Karpas-422 (cell line): ENCODE data around the gene PRSS50. TPM values are rescaled to one million over a fixed set of nuclear protein-coding genes. Genes with fewer than 3 reads are reported as not detected.

Experiments
- DNase-seq: peaks from one replicate; pipeline ENCODE4 v3.0.0-alpha.2; 2015
- H2AFZ ChIP-seq: fragments of 200-600 bp; sonication (generic); 2 replicates; pipeline ENCODE4 v1.6.1; 2014; ENCODE audit warnings: antibody characterized with exemption, low read length, mixed read lengths
- H3K27ac ChIP-seq: fragments of 200-600 bp; sonication (generic); 2 replicates; pipeline ENCODE4 v1.5.1; 2014; ENCODE audit warnings: mild to moderate bottlenecking, low read length, moderate library complexity
- H3K27me3 ChIP-seq: fragments of 200-600 bp; sonication (generic); 2 replicates; pipeline ENCODE4 v1.6.1; 2014; ENCODE audit warnings: low read length, mixed read lengths
- H3K36me3 ChIP-seq: fragments of 200-600 bp; sonication (generic); 2 replicates; pipeline ENCODE4 v1.6.1; 2014; ENCODE audit warnings: low read length, mixed read lengths; ENCODE audit not compliant: insufficient read depth
- H3K4me1 ChIP-seq: fragments of 200-600 bp; sonication (generic); 2 replicates; pipeline ENCODE4 v1.6.1; 2014; ENCODE audit warnings: mild to moderate bottlenecking, low read length, mixed read lengths
- H3K4me2 ChIP-seq: fragments of 200-600 bp; sonication (generic); 2 replicates; pipeline ENCODE4 v1.6.1; 2014; ENCODE audit warnings: low read length, low read depth, mild to moderate bottlenecking; ENCODE audit not compliant: poor library complexity, severe bottlenecking
- H3K4me3 ChIP-seq: fragments of 200-600 bp; sonication (generic); 2 replicates; pipeline ENCODE4 v1.5.1; 2014; ENCODE audit warnings: mild to moderate bottlenecking, antibody characterized with exemption, low read length, mixed read lengths
- H3K79me2 ChIP-seq: fragments of 200-600 bp; sonication (generic); 2 replicates; pipeline ENCODE4 v1.6.1; 2014; ENCODE audit warnings: mild to moderate bottlenecking, low read length, mixed read lengths
- H3K9ac ChIP-seq: fragments of 200-600 bp; sonication (generic); 2 replicates; pipeline ENCODE4 v1.6.0; 2014; ENCODE audit warnings: low read length
- H3K9me2 ChIP-seq: fragments of 200-600 bp; sonication (generic), shearing (Covaris generic); replicated peaks from 2 replicates; pipeline ENCODE4 v1.6.0; 2014; ENCODE audit warnings: mild to moderate bottlenecking, low read length, moderate library complexity; ENCODE audit not compliant: insufficient read depth
- H3K9me3 ChIP-seq: fragments of 300-700, 200-600 bp; sonication (generic); 2 replicates; pipeline ENCODE4 v1.6.1; 2014; ENCODE audit warnings: low read length, mixed read lengths
- H4K20me1 ChIP-seq: fragments of 200-600 bp; sonication (generic); 2 replicates; pipeline ENCODE4 v1.6.1; 2014; ENCODE audit warnings: mild to moderate bottlenecking, antibody characterized with exemption, low read length, low read depth; ENCODE audit not compliant: insufficient read depth
- total RNA-seq: library from RNA; depleted of rRNA; stranded (reverse); fragments of >200 nt; shearing (Covaris generic); gene quantifications from 2 replicates; pipeline ENCODE4 v1.2.3, GENCODE V29; 2014; ENCODE audit warnings: low replicate concordance

PRSS50 gene
- total RNA-seq, 1 experiment from 2014 or later = not detected

DNA sequence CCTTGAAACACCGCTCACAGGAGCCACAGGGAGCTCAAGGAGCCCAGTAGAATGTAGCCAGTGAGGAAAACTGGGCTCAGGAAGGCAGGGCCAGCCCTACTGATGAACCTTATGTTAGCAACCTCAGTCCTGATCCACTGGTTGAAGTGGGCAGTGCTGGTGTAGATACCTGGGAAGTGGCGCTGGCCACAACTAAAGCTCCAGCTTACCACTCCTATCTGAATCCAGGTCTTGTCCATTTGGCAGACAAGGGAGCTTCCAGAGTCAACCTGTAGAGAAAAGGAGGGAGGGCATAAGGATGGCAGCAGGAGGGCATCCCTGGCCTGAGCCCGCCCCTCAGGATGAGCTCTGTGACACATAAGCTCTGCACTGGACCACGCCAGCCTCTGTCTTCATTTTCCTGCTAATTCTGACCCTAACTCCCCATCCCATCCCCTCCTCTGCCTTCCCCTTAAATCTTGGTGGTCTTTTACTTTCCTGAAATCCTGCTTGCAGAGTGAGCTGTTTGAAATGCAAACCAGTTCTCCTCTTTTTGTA is 2.1 kb upstream of the PRSS50 start:
- Histone ChIP-seq H4K20me1 (no peaks in the 10 kb centered on the region), H3K9ac (no peak overlapping the region), H3K27me3 (no peaks in the 10 kb centered on the region), H2AFZ (no peak overlapping the region), H3K4me3 (no peak overlapping the region), H3K27ac (no peak overlapping the region), H3K9me2 (no peaks in the 10 kb centered on the region), H3K4me1 (no peaks in the 10 kb centered on the region), H3K9me3 (no peaks in the 10 kb centered on the region), H3K36me3 (no peaks in the 10 kb centered on the region), H3K79me2 (no peaks in the 10 kb centered on the region), H3K4me2 (no peak overlapping the region)
- no peak for DNase-seq

- Histone ChIP-seq H3K4me1 (no peaks in the 10 kb centered on the region), H2AFZ (no peak overlapping the region), H3K79me2 (no peaks in the 10 kb centered on the region), H3K36me3 (no peaks in the 10 kb centered on the region), H3K9me3 (no peaks in the 10 kb centered on the region), H3K4me3 (no peak overlapping the region), H3K9me2 (no peaks in the 10 kb centered on the region), H3K27me3 (no peaks in the 10 kb centered on the region), H3K4me2 (no peak overlapping the region), H3K27ac (no peak overlapping the region), H4K20me1 (no peaks in the 10 kb centered on the region), H3K9ac (no peak overlapping the region)
- DNase-seq = no peak
Observed at GRCh38 chr3:46719044-46719565, 1.4 kb upstream of the PRSS50 start.

DNA sequence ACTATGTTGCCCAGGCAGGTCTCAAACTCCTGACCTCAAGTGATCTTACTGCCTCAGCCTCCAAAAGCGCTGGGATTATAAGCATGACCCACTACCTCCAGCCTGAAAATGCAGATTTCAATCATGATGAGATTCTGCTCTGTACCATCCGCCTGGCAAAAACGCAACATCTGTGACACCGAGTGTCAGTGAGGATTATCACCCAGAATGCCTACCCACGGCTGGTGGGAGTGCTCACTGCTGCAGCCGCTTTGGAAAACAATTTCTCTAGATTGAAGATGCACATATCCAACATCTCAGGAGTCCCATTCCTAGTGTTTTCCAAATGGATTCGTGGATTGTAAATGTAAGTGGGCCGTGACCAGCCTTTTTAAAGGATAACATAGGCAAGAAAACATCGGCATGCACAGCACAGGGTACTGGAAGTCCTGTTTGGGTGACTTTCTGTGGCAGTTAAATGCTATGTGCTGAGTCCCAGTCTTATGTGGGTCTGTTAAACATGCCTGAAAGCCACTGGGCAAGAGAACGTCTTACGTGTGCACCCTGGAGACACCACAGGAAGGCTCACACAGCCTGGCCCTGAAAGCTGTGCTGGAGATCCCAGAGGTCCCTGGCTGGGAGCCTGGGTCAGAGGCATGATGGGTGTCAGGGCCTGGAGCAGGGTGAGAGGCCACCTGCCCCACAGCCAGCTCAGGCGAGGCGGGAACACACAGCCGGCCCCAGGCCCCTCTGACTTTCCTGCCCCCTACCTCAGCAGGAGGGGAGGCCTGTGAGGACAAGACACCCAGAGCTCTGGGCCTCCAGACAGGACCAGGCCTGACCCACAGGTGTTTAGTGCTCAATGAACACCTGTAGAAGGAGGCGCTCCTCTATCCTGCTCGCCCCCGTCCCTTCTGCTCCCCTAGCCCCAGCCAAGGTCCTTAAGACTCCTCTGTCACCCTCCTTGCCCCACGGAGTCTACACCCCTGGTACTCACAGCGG is 918 bp downstream of the PRSS50 start:
- Histone ChIP-seq H3K9ac (no peak overlapping the region), H3K36me3 (no peaks in the 10 kb centered on the region), H3K9me2 (no peaks in the 10 kb centered on the region), H3K4me1 (no peaks in the 10 kb centered on the region), H3K4me2 (no peak overlapping the region), H4K20me1 (no peaks in the 10 kb centered on the region), H3K4me3 (no peak overlapping the region), H3K79me2 (no peaks in the 10 kb centered on the region), H3K27ac (no peak overlapping the region), H3K27me3 (no peaks in the 10 kb centered on the region), H2AFZ (no peak overlapping the region), H3K9me3 (no peaks in the 10 kb centered on the region)
- DNase-seq = no peak

GRCh38 chr3:46715507-46716175 is 2.0 kb downstream of the PRSS50 start:
- H3K27me3 ChIP-seq = no peaks in the 10 kb centered on the region
- no peak overlapping the region for H3K27ac ChIP-seq
- H3K4me3 ChIP-seq = no peak overlapping the region
- no peak overlapping the region for H3K4me2 ChIP-seq
- no peaks in the 10 kb centered on the region for H3K9me2 ChIP-seq
- H2AFZ ChIP-seq = no peak overlapping the region
- H3K36me3 ChIP-seq = no peaks in the 10 kb centered on the region
- no peaks in the 10 kb centered on the region for H3K9me3 ChIP-seq
- no peaks in the 10 kb centered on the region for H3K4me1 ChIP-seq
- H3K79me2 ChIP-seq = no peaks in the 10 kb centered on the region
- DNase-seq = no peak
- no peaks in the 10 kb centered on the region for H4K20me1 ChIP-seq
- H3K9ac ChIP-seq = no peak overlapping the region

DNA sequence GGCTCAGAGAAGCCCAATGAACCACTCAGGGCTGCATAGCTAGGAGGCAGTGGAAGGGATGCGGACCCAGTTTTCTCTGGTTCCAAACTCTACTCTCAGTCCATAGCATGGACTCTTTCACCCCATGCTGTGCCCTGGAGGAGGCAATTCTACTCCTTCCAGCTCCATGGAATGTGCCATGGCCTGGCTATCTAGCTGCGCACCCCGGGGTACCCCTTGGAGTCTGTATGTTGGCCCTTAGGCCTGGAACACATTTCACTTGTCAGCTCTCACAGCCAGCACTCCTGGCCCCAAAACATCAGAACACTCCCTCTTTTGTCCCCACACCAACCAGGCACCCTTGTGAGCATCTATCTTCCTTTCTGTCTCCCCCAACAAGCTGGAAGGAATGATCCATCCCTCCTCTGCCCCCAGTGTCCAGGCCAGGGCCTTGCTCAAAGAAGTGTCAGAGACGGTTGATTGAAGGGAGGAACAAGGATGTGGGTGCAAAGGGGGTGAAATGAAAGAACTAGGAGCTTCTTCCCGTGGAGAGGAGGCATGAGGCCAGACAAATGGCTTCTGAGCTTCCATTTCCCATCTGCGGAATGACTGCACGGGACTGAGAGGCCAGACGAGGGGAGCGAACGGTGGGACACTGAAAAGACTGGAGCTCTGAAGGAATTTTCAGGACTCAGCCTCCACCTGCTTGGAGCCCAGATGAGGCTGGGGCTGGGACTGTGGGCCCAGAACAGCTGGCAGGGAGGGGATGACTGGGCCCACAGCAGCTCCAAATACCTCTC is 2.8 kb downstream of the PRSS50 start:
- Histone ChIP-seq H3K9me3 (no peaks in the 10 kb centered on the region), H3K27ac (no peak overlapping the region), H3K27me3 (no peaks in the 10 kb centered on the region), H3K79me2 (no peaks in the 10 kb centered on the region), H2AFZ (no peak overlapping the region), H3K4me3 (no peak overlapping the region), H3K4me2 (no peak overlapping the region), H3K9me2 (no peaks in the 10 kb centered on the region), H3K4me1 (no peaks in the 10 kb centered on the region), H3K9ac (no peak overlapping the region), H3K36me3 (no peaks in the 10 kb centered on the region), H4K20me1 (no peaks in the 10 kb centered on the region)
- DNase-seq = no peak

DNA sequence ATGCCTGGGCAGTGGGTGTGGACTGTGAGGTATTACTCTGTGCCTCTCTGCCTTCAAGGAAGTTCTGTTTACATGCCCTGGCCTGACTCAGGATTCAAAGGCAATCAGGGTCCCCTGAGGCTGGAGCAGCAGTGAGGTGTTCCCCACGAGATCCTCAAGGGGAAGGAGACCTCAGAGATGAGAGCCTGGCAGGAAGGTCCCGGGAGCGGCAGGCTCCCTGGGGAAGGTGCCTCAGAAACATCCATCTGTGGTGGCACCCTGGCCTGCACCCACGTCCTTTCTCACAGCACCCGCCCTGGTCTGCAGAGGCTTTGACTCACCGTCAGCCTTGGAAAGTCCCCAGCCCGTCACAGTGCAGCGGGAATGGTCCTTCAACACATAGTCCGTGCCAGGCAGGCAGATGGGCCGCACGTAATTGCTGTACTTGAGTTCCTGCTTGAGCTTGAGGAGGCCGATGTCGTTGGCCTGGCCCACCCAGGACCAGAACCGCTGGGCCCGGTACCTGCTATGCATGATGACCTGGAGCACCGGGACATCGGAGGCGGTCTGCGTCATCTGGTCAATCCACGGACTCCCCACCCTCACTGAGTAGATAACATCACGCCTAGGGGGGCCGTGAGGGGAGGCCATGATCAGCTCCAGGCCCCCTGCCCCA is 3.6 kb downstream of the PRSS50 start:
- no peaks in the 10 kb centered on the region for H3K9me3 ChIP-seq
- H4K20me1 ChIP-seq = no peaks in the 10 kb centered on the region
- no peak overlapping the region for H3K4me3 ChIP-seq
- no peaks in the 10 kb centered on the region for H3K27me3 ChIP-seq
- no peak overlapping the region for H3K27ac ChIP-seq
- H3K9ac ChIP-seq = no peak overlapping the region
- DNase-seq = no peak
- H2AFZ ChIP-seq = no peak overlapping the region
- no peaks in the 10 kb centered on the region for H3K4me1 ChIP-seq
- no peaks in the 10 kb centered on the region for H3K9me2 ChIP-seq
- no peak overlapping the region for H3K4me2 ChIP-seq
- no peaks in the 10 kb centered on the region for H3K36me3 ChIP-seq
- no peaks in the 10 kb centered on the region for H3K79me2 ChIP-seq

DNA sequence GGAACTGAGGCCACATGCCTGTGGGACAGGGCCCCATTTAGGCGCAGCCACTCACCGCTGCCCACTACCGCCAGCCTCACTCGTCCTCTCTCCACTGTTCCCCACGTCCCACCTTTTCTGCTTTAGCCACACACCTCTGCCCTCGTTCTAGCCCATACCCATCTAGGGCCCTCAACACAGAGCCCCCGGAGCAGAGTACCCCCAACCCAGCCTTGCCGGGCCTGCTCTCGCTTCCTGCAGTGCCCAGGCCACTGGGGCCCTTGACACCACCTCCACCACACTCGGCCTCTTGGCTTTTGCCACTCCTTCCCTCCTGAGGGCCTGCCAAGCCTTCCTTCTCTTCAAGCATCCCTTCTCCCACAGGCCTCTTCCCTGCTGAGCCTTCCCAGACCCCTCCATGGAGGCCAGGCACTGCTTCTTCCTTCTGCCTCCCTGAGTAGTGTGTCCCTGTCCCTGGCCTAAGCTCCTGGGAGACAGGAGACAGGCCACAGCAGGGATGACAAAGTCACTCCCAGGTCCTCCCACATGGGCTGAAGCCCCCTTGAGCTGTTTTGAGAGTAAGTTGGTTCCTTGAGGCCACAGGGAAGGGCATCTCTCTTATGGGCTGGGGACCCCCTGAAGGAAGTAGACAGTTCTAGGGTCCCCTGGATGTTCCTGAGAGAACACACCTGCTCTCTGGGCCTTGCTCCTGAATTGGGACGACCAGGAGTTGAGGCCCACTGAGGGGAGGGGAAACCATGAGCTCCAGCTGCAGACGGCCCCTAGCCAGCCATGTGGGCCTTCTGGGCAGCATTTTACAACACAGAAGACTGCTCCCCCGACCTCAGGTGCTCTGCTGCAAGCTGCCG is 4.4 kb downstream of the PRSS50 start:
- Histone ChIP-seq H3K36me3 (no peaks in the 10 kb centered on the region), H3K4me3 (no peak overlapping the region), H3K27me3 (no peaks in the 10 kb centered on the region), H3K9me2 (no peaks in the 10 kb centered on the region), H2AFZ (no peak overlapping the region), H3K9ac (no peak overlapping the region), H3K9me3 (no peaks in the 10 kb centered on the region), H3K79me2 (no peaks in the 10 kb centered on the region), H3K27ac (no peak overlapping the region), H3K4me1 (no peaks in the 10 kb centered on the region), H3K4me2 (no peak overlapping the region), H4K20me1 (no peaks in the 10 kb centered on the region)
- no peak for DNase-seq
